Calu3 (cell line): ENCODE results near the gene STK31. TPM values are rescaled to one million over a fixed set of nuclear protein-coding genes. Genes with fewer than 3 reads are reported as not detected.

ENCODE experiments used
- Bru-seq: library from RNA; stranded (reverse); fragments of 400-500 nt; gene quantifications from one replicate; lab custom pipeline; 2021; lab: Mats Ljungman, UMichigan
- BruChase-seq, 2 experiments: library from RNA; stranded (reverse); fragments of 400-500 nt; gene quantifications; one replicate each; lab custom pipeline; 2021; lab: Mats Ljungman, UMichigan
- BruUV-seq: library from RNA; stranded (reverse); fragments of 400-500 nt; replicated peaks from 2 replicates; lab custom pipeline; 2021; lab: Mats Ljungman, UMichigan
- CTCF ChIA-PET: fragments of 300-600 bp; sonication (Branson Sonifier 250); formaldehyde crosslinking; loops from one replicate; lab custom pipeline; 2022; ENCODE audit warnings: antibody characterized with exemption; lab: Charles Lee
- DNase-seq: peaks from one replicate; pipeline ENCODE4 v3.0.0; 2022
- H3K27ac Mint-ChIP-seq: one replicate; pipeline ENCODE4 v1.8.0; 2022; ENCODE audit warnings: mixed read lengths; ENCODE audit not compliant: unreplicated experiment
- H3K27me3 Mint-ChIP-seq: one replicate; pipeline ENCODE4 v1.8.0; 2022; ENCODE audit warnings: mixed read lengths; ENCODE audit not compliant: unreplicated experiment
- H3K36me3 Mint-ChIP-seq: one replicate; pipeline ENCODE4 v1.8.0; 2022; ENCODE audit warnings: mild to moderate bottlenecking, moderate library complexity, mixed read lengths; ENCODE audit not compliant: insufficient read depth, unreplicated experiment
- H3K4me1 Mint-ChIP-seq: one replicate; pipeline ENCODE4 v1.8.0; 2022; ENCODE audit warnings: mild to moderate bottlenecking, low read depth, mixed read lengths; ENCODE audit not compliant: unreplicated experiment
- H3K4me3 Mint-ChIP-seq: one replicate; pipeline ENCODE4 v1.8.0; 2022; ENCODE audit warnings: mild to moderate bottlenecking, low read depth, moderate library complexity, mixed read lengths; ENCODE audit not compliant: unreplicated experiment
- H3K9me3 Mint-ChIP-seq: one replicate; pipeline ENCODE4 v1.8.0; 2022; ENCODE audit warnings: low read depth, mixed read lengths; ENCODE audit not compliant: unreplicated experiment
- CTCF ChIP-seq: fragments of 200-600 bp; IDR thresholded peaks from one replicate; pipeline ENCODE4 v1.8.0; 2022; ENCODE audit warnings: antibody characterized with exemption; ENCODE audit not compliant: unreplicated experiment
- intact Hi-C: fragments of 100-400 bp; cut with micrococcal nuclease; formaldehyde crosslinking; loops from one replicate; pipeline ENCODE4 v1.10.0; 2022; ENCODE audit not compliant: unreplicated experiment
- long read RNA-seq: library from polyadenylated mRNA; stranded (forward); transcript quantifications from one replicate; pipeline ENCODE4 v2.0.0, GENCODE V29; 2022
- total RNA-seq: library from RNA; stranded (reverse); gene quantifications from 2 replicates; pipeline ENCODE4 v1.2.3, GENCODE V29; 2022

The STK31 gene, protein sequence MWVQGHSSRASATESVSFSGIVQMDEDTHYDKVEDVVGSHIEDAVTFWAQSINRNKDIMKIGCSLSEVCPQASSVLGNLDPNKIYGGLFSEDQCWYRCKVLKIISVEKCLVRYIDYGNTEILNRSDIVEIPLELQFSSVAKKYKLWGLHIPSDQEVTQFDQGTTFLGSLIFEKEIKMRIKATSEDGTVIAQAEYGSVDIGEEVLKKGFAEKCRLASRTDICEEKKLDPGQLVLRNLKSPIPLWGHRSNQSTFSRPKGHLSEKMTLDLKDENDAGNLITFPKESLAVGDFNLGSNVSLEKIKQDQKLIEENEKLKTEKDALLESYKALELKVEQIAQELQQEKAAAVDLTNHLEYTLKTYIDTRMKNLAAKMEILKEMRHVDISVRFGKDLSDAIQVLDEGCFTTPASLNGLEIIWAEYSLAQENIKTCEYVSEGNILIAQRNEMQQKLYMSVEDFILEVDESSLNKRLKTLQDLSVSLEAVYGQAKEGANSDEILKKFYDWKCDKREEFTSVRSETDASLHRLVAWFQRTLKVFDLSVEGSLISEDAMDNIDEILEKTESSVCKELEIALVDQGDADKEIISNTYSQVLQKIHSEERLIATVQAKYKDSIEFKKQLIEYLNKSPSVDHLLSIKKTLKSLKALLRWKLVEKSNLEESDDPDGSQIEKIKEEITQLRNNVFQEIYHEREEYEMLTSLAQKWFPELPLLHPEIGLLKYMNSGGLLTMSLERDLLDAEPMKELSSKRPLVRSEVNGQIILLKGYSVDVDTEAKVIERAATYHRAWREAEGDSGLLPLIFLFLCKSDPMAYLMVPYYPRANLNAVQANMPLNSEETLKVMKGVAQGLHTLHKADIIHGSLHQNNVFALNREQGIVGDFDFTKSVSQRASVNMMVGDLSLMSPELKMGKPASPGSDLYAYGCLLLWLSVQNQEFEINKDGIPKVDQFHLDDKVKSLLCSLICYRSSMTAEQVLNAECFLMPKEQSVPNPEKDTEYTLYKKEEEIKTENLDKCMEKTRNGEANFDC
- total RNA-seq (1.7 and 2.1 TPM in 2 replicates), Bru-seq, nascent RNA (percentile 48 among the genes with signal in this experiment), BruChase-seq, experiment 1, labeled RNA remaining after a 6-hour chase (percentile 31 among the genes with signal in this experiment), BruChase-seq, experiment 2, labeled RNA remaining after a 2-hour chase (percentile 30 among the genes with signal in this experiment)
- long read RNA-seq, partial matches to known transcripts, result 0 of 1 reads
- long read RNA-seq, other reads (novel, unspliced or antisense), result 1 of 1 reads

GRCh38 chr7:23710000-23710399, at the start of gene STK31:
Gene STK31 (plus strand): TSS chr7:23710219. CDS start chr7:23710286, 67 bp downstream.
- intact Hi-C loops, result loop anchor here (2.0 kb wide), 1 partner anchor 23 kb away; no protein-coding TSS in a partner anchor
- Mint-ChIP-seq H3K36me3 (peaks cover 5% of the 10 kb centered on the region), H3K27ac (peak within 1 kb of the TSS; percentile 61), H3K4me3 (peak within 1 kb of the TSS; percentile 29), H3K4me1 (peaks cover 56% of the 10 kb centered on the region), H3K9me3 (peaks cover 9% of the 10 kb centered on the region), H3K27me3 (no peaks in the 10 kb centered on the region)
- no peak for TF ChIP-seq CTCF
- no peak for DNase-seq
- no TSS peak for BruUV-seq
- CTCF ChIA-PET, result interaction anchor here (0.6 to 3.1 kb wide), 7 partner anchors 11 to 983 kb away, joined by 3 to 22 read pairs (median 12); partner anchors contain the start of gene IL6

DNA sequence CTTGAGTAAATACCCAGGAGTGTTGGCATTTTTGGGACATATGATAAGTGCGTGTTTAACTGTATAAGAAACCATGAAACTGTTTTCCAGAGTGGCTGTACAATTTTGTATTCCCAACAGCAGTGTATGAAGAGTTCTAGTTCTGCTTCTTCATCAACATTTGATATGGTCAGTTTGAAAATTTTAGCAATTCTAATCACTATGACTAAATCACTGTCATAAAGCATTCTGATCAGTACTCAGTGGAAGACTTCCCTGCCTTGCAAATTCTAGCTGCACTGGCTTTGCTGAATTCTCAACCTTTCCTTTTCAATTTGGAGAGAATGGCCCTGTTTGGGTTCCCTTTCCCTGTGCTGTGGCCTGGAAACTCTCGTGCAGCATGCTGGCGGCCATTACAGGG, 48.6 kb upstream of the STK31 start:
- Mint-ChIP-seq H3K4me1 (peaks cover 9% of the 10 kb centered on the region), H3K4me3 (no peak overlapping the region), H3K9me3 (peaks cover 3% of the 10 kb centered on the region), H3K27me3 (no peaks in the 10 kb centered on the region), H3K27ac (no peak overlapping the region), H3K36me3 (no peaks in the 10 kb centered on the region)
- no peak for DNase-seq
- CTCF ChIA-PET, result no interaction called here
- BruUV-seq, result no TSS peak
- no peak for TF ChIP-seq CTCF
- intact Hi-C loops, result no loop called here

- no TSS peak for BruUV-seq
- H3K27ac Mint-ChIP-seq, result no peak overlapping the region
- peaks cover 3% of the 10 kb centered on the region for H3K9me3 Mint-ChIP-seq
- TF ChIP-seq CTCF, result no peak
- DNase-seq, result no peak
- CTCF ChIA-PET, result no interaction called here
- H3K36me3 Mint-ChIP-seq, result no peaks in the 10 kb centered on the region
- H3K4me1 Mint-ChIP-seq, result no peaks in the 10 kb centered on the region
- no peak overlapping the region for H3K4me3 Mint-ChIP-seq
- intact Hi-C loops, result no loop called here
- no peaks in the 10 kb centered on the region for H3K27me3 Mint-ChIP-seq
These were observed 47.7 kb upstream of the STK31 start for GRCh38 chr7:23662124-23662983.
